Stimulated activated naive CD8-positive, alpha-beta T cell treated with anti-CD3 and anti-CD28 coated beads, Interleukin-15, Interleukin-2, amounts not matched to agents 100 U/mL and 50 U/mL, for 24 hours (primary cell): Measurements from ENCODE around the gene TMC2.
"Not testable (repeated sequence)": the region's sequence is repeated elsewhere in the genome, so short reads cannot be mapped to it uniquely, and the experiment has no call there.

Source experiments
- ATAC-seq: fragments of 150-1000 bp; cut with Tn5 transposase; one replicate; pipeline ENCODE4 v1.10.0; 2021
- DNase-seq: peaks from one replicate; pipeline ENCODE4 v3.0.0; 2021

The TMC2 gene

DNA sequence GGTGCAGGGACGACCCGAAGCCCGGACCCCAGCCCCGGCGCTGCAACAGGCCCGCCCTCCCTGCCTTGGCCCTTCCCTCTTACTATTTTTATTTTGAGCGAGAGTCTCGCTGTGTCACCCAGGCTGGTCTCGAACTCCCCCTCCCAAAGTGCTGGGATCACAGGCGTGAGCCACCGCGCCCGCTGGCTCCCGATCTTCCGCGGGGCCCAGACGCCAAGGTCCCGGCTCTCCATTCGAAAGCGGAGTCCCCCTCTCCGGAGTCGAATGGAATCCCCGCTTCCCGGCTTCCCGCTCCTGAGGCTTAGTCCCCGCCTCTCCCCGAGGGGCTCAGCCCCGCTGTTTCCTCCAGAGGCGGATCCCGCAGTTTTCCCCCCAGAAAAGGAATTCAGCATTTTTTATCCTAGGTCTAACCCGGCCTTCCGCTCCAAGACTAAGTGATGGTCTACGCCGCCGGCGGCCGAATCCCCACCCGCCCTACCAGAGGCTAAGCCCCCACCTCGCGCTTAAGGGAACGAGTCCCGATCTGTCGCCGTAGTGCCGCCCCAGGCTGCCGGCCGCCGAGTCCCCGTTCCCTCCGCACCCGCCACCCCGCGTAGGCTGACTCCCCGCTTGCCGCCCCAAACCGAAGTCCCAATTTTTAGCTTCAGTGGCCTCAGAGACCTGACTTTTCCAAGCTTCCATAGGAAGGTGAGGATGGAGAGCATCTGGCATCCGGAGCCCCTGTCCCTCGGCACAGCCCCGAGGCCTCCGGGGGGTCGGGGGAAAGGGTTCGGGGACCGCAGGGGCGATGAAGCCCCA is 11.5 kb upstream of the TMC2 start:
- ATAC-seq (peak; percentile 54), DNase-seq (peak; percentile 54)

DNA sequence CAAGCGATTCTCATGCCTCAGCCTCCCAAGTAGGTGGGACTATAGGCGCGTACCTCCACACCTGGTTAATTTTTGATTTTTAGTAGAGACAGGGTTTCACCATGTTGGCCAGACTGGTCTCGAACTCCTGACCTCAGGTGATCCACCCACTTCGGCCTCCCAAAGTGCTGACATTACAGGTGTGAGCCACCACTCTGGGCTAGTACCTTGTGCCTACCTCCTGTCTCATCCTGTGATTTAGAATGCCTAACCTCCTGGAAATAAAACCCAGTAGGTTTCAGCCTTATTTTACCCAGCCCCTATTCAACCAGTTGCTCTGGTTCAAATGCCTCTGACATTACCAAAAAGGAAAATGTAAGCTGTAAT is 10.2 kb upstream of the TMC2 start:
- ATAC-seq, DNase-seq: not testable (repeated sequence)

DNA sequence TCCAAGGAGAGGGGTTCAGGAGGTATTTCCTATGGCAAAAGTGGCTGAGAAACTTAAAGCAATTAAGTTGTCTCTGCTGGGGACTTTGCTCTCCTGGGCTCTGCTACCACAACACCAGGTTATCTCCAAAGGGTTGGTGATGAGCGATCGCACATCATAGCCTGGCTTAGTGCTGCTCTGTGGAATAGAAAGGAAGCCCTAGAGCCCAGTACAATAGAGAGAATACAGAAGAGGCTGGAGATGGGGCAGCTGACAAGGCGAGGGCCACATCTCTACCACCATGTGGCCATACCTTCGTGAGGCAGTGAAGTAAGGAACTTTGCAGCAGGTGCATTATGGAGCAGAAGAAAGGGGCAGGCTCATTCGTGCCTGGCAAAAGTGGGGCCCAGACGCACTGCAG is 8.6 kb upstream of the TMC2 start:
- ATAC-seq (no peak), DNase-seq (no peak)

DNA sequence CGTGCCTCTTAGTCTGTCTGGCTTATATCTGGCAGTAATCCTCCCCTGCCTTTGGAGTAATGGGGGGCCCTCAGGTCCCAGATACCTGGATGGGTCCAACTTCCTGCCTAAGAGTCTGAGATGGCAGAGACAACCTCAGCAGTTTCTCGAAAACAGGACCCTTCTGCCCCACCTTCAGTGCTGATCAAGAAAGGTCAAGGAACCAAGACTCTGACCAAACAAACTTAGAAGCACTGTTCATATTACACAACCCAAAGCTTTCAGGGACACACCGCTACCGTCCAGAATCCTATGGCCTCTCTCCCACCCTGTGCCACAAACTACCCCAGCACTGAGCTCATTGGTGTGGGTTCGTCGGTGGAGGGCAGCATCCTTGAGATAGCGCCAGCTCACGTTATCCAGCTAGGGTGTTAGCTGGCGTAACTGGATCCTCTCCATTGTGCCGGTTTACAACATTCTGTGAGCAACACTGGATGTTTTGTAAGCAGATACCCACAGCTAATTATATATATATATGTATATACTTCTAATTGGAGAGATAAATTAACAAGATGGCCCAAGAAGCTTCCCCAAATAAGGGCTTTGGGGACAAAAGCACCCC is 7.6 kb upstream of the TMC2 start:
- ATAC-seq = no peak

DNA sequence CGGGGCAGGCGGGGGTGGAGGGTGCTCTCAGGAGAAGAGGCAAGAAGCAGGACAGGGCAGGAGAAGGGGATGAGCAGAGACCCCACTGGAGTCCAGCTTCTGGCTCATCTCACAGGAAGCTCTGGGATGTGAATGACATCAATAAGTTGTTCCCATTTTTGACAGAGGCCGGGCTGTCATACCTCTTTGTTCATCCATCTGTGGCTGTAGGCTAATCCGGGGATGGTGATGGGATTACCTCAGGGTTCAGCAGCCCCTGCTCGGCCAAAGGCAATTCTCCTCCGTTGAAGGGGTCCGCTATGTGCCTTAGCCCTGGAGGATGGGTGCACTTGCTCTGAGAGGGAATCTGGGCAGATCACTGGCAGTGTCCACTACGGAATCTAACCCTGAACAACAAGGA is 3.3 kb upstream of the TMC2 start:
- no peak for DNase-seq

More for the DNA sequence above, 7.6 kb upstream of the TMC2 start:
- no peak for DNase-seq

DNA sequence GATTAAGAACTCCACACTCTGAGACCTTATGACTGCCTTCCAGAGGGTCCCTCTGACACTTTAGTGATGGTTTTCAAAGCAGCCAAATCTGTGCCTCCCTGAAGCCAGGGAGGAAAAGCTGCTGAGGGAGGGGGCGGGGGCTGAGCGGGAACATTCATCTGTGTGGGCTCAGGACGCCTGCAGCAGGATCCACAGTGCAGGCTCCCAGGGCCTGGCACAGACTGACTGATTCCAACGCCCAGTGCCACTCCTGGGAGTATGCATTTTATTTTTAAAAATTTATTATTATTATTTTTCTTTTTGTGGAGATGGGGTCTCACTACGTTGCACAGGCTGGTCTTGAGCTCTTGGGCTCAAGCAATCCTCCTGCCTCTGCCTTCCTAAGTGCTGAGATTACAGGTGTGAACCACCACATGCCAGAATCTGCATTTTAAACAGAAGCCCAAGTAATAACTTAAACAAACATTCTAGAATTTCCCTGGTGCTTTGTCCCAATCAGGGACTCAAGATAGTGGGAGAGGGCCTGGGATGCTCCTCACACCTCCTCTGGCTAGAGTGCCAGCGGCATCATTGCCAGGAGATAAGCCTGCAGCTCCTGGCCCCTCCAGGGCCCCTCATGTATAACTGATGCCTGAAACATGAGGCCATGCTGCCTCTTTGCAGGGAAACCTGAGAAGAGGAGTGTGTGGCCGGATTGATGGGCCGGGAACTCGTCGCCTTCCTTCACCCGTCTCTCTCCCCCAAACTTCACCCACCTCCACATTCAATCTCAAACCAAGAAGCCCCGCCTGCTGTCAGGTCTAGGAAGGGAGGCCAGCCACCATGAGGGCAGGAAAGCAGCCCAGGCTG is 438 bp upstream of the TMC2 start:
- no peak for ATAC-seq

More for the DNA sequence above, 3.3 kb upstream of the TMC2 start:
- no peak for ATAC-seq

DNA sequence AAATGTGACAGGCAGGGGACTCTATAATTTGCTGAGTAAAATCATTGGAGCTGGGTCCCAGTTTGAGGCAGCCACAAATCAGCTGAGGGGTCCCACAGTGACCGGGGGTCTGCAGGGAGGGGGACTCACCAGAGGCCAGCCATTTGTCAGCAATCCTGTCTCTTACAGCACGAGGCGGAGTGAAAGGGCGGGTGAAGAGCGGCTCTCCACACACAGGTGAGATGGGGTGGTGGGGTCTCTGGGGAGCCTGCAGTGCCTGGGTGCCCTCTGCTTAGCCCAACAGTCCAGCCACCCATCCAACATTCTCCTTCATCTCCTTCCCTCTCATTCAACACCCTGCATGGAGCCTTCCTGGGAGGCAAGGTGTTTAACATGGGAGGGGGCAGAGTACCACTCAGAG is 728 bp downstream of the TMC2 start:
- ATAC-seq (no peak), DNase-seq (no peak)

More for the DNA sequence above, 438 bp upstream of the TMC2 start:
- no peak for DNase-seq

DNA sequence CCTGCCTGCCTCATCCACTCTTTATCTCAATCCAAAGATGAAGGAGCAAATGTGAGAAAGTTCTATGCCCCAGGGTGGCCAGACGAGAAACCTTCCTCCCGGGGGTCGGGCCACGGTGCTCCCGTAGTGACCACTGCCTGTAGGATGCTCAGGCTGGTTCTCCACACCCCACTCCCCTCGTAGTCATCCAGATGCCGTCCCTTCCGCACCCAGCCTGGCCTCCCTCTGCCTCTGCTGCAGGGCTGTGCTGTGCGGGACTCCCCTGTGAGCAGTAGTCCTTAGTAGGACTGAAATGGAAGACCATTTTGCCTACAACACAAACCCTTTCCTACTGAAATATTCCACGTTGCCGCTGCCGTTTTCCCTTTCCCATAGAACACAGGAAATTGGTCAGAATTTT is 2.0 kb downstream of the TMC2 start:
- ATAC-seq = no peak
- DNase-seq = no peak

DNA sequence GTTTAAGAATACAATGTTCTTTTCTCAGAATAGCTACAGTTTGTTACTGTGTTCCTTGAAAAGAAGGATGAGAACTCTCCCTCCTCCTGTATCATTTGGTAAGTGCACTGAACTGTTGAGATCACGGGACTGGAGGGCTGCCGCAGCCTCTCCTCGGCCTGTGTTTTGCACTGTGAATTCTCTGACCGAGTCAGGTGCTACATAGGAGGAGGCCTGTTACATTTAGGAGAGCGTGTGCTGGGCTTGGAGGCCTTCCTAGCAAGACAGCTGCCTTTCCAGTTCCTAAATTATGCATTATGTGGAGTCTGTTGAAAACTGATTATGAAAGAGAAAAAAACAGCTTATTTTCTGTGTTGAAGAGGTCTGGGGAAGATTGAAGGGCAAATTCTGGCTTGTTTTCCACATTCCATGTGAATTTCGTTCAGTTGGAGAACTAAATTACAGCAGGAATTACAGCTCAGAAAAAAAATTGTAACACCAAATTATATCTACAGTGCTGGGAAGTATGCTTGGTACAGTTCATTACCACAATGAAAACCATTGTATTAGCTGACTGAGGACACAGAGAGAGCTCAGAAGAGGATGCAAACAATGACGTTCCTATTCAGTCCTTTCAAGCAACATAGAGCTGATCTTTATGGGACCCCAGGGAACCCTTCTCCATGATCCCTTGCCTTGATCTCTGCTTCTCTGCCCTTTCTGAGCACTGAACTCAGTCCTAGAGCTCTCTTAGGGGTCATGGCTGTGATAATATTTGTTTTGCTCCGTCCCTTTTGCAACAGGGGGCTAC is 2.8 kb downstream of the TMC2 start:
- no peak for DNase-seq

DNA sequence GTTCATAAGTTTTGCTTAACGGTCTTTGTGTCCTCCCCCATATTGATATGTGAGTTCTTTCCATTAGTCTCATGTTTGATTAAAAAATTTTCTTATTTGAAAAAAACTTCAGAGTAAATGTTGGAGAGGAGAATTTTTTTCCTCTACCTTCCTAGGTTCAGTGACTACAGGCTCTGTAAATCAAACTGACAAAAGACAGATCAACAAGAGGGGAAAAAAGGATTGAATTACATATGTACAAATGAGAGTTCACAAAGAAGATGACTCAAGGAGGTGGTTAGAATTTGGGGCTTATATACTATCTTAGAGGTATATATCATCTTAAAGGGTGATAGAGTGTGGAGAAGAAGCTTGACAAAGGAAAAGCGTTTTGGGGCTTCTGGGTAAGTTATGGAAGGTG is 5.6 kb downstream of the TMC2 start:
- ATAC-seq = no peak
- no peak for DNase-seq

More for the DNA sequence above, 2.8 kb downstream of the TMC2 start:
- no peak for ATAC-seq

DNA sequence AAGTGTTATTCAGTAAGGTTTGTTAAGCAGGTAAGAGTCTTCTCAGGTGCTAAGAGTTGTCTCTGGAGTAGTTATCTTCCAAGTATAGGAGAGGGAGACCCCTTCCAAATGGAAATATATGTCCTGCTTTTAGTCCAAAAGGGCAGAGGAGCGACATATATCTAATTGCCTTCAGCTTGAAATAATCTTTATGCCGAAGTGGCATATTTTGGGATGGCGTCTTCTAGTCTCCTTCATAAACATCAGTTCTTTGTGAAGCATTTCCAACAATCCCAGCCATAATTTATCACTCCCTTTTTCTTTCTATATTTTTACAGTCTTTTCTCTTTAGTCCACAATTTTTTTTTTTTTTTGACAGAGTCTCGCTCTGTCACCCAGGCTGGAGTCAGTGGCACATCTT is 6.0 kb downstream of the TMC2 start:
- no peak for ATAC-seq
- no peak for DNase-seq

DNA sequence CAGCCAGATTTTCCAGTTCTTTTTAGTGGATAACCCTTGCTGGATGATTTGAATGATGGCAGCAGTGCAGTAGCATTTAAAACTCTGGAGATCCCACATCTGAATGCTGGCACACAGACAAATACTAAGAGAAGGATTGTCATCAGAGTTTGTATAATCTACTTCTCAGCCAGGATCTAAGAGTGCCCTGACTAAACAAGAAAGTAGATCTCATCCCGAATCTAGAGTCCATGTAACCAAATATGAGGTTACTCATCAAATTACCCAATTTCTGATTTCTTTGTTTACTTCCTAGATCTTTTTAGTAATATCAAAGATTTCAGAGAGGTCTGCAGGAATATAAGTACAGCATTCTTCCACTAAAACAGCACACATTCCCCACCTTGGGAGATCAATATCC is 7.8 kb downstream of the TMC2 start:
- DNase-seq (no peak), ATAC-seq (no peak)

DNA sequence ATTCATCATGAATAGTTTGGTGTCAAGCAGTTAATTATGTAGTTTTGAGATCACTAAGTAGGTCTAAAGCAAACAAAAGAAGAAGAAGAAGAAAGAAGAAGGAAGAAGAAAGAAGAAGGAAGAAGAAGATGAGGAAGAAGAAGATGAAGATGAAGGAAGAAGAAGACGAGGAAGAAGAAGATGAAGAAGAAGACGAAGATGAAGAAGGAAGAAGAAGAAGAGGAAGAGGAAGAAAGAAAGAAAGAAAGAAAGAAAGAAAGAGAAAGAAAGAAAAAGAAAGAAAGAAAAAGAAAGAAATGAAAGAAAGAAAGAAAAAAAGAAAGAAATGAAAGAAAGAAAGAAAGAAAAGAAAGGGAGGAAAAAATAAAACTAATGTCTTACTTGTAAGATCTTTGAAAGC is 9.2 kb downstream of the TMC2 start:
- DNase-seq (no peak), ATAC-seq (no peak)

DNA sequence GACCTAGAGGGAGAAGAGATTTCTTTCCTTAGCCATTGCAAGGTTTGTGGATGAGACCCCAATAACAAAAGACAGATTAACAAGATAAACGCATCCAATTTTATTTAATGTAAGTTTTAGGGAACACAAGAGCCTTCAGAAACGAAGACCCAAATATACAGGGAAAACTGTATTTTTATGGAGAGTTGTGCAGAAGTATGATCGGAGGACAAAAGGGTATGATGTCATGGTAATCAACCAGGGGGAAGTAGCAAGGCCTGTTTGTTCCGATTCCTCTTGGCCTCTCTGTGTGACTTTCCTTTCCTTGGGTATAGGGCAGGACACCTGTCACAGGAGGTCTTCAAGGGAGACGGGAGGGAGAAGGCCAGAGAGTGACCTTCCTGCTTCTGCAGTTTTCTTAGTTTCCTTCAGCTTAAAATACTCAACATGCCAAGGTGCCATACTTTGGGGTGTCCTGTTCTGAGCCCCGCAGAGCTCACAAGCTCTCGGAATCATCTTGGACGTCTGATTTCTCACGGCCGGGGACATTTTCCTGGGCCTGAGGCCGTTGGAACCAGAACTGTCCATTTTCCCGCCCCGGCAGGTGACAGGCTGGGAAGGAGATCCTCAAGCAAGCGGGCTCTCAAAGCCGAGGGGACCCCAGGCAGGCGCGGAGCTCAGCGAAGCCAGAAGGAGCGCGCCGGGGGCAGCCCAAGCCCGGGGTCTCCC is 21.7 kb downstream of the TMC2 start:
- DNase-seq (no peak), ATAC-seq (no peak)

DNA sequence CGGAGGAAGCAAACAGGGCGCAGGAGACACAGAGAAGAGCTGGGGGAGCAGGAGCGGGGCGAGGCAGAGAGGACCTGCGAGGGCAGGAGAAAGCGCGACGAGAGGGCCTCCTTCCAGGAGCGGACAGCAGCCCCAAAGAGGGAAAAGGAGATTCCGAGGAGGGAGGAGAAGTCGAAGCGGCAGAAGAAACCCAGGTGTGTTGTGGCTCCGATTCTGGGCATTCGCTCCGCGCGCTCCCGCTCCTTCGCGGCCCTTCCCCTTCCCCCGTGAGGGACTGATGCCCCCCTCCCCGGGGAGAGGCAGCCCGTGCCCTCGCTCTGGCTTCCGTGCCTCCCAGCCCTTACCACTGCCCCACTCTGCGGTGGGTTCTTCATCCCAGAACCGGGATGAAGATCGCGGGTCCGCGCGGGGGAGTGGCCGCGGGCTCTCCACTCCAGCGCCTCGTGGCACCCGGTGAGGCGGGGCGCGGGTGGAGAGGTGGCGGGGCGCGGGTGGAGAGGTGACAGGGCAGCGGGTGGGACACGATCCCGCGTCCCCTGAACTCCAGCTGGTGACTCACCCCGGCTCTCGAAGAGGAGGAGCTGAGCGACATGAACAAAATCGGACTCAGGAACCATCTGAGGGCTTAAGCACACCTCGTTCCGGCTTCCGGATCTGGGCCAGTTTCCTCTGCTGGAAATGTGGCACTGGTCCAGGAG is 22.4 kb downstream of the TMC2 start:
- DNase-seq = no peak
- ATAC-seq = no peak

DNA sequence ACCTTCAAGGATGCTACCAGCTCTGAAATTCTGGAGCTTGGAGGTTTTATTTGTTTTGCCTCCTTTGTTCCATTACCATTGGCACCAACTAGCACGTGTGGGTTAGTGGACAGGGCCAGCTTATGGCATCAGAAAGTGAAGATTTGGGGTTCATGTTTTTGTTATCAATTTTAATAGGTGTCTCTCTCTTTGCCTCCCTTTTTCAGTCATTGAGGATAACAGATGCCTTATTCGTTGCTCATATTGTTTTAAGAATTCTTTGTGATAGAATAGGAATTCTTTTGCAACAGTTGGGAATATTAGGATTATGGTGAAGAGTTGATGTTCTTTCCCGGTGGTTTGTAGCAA is 22.9 kb downstream of the TMC2 start:
- DNase-seq = no peak

DNA sequence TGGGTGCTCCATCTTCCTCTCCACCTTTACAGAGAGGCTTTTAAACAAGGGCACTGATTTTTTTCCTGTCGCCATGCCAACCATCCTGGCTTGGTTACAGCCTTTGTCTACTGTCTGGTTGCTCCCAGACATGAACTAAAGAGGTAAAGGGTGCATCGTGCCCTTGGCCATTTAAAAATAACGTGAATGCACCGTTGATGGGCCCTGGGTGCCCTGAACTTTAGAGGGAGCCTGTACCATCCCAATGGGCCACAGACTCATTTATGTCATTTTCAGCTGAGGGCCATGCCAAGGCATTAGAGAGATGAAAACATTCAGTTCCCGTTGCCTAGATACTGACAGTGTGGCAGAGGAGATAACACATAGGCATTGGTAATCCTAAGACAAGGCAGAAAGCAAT is 23.3 kb downstream of the TMC2 start:
- ATAC-seq (no peak), DNase-seq (no peak)

More for the DNA sequence above, 22.9 kb downstream of the TMC2 start:
- ATAC-seq = no peak

DNA sequence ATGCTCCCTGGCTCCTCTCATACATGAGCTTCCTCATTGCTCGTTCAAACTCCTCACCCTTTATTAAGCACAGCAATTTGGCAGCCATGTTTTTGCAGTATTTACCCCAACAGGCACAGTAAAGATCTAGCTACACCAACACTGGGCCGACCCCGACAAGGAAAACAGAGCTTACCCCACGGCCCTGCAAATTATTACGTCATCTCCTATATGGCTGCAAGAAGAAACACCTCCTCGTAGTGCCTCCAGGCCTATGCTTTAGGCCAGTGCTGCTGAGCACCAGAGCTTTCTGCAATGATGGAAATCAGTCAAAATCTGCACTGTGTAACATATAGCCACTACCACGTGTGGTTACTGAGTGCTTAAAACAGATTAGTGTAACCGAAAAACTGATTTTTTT is 26.7 kb downstream of the TMC2 start:
- no peak for ATAC-seq
- no peak for DNase-seq

DNA sequence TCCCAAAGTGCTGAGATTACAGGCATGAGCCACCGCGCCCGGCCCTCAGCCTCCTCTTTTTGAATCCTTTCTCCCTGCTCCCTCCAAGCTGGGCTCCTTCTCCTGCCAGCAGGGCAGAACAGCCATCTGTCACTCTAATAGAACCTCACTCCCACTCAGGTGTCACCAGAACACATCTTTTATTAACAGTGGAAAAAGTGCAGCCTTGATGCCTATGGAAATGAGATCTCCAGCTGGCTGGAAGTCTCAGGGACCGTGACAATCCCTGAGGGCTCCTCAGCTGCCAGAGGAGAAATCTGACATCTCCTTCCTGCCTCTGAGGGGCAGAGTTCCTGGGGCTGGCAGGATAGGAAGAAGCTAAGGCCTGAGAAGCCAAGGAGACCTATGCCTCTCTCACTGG is 28.0 kb downstream of the TMC2 start:
- no peak for ATAC-seq
- DNase-seq = no peak

DNA sequence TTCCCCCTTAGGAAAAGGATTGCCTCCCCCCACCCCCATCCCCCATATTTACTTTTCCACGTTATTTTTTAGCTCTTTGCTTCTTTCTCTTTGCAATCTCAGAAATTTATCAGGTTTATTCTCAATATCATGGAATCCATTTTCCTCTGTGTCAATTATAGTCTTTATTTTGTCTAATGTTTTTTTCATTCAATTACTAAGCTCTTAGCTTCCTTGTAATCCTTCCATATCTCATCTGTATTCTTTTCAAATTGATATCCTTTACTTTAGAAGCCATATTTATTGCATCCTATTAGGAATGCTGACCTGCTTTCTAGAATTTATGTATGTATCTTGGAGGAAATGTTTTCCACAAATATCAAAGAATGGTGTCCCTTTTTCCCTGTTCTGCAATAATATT is 39.3 kb downstream of the TMC2 start:
- ATAC-seq (no peak), DNase-seq (no peak)

DNA sequence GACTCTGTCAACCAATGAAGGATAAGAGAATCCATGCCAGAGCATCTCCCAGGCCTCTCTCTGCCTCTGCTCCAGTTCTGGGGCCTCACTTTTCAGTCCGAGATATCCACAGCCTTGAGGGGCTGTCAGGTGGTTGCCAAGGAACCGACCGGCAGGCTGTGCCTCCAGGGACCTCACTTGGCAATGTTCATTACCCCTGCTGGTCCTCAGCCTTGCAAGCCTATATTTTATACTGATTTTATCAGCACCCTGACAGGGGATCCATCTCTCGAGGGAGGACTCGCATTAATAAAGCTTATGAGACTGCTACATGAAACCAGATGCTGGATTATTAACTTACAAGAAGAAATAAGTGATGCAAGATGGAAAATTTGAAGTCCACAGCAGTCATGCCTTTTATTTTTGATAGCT is 39.9 kb downstream of the TMC2 start:
- no peak for DNase-seq

More for the DNA sequence above, 39.9 kb downstream of the TMC2 start:
- no peak for ATAC-seq
